Measurements from ENCODE around the gene TMEM132C. TPM values are rescaled to one million over a fixed set of nuclear protein-coding genes. Genes with fewer than 3 reads are reported as not detected.

Gene TMEM132C
- total and polyA plus RNA-seq, 2 donors (not counting 1 experiment from before 2014, with no cell fraction given), result not detected

- no peak overlapping the region for H3K4me3 Mint-ChIP-seq
- CTCF ChIA-PET, result no interaction called here
Measured at GRCh38 chr12:128685903-128686475, 419.0 kb downstream of the TMEM132C start.

DNA sequence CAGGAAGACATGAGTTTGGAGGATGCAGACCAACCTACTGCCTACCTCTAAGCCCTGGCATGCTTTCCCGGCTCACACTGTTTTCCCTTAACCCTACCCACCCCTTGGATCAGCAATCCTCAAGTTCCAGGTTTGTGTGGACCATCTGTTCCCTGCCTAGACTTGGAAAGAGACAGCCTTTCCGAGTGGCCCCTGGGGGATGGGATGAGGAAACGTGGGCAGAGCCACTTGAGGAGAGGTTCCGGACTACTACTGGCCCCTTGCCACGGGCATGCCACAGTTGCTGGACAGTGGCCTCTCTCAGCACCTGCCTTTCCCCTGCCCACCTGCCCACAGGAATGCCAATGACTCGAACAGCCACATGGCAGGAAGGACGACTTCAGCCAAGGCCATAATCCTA lies 420.9 kb downstream of the TMEM132C start:
- CTCF ChIA-PET, result no interaction called here
- Histone ChIP-seq H3K27ac (ENCODE audit: low read length in 2 of 2) (no peak overlapping the region), H3K9me3 (ENCODE audit: control extremely low read depth in 1 of 3, control insufficient read depth in 2 of 3, insufficient read depth in 1 of 3, low read length in 2 of 3) (peaks cover 0 to 5% (median 0%) of the 10 kb centered on the region in 3 donors), H2AFZ (ENCODE audit: insufficient read depth, low read depth, low read length, poor library complexity, severe bottlenecking) (no peak overlapping the region), H4K20me1 (ENCODE audit: control insufficient read depth, insufficient read depth, low read length, poor library complexity, severe bottlenecking) (no peaks in the 10 kb centered on the region), H3K27me3 (replicated peaks in 1 of 4; ENCODE audit: control extremely low read depth in 1 of 4, control insufficient read depth in 3 of 4, insufficient read depth in 4 of 4, low read length in 3 of 4) (no peaks in the 10 kb centered on the region), H3K79me2 (ENCODE audit: control insufficient read depth, insufficient read depth, low read length) (no peaks in the 10 kb centered on the region), H3K9ac (ENCODE audit: low read length) (no peak overlapping the region), H3K4me1 (ENCODE audit: control insufficient read depth in 2 of 2, insufficient read depth in 2 of 2, low read length in 2 of 2) (no peaks in the 10 kb centered on the region), H3K36me3 (replicated peaks in 1 of 2; ENCODE audit: control extremely low read depth in 1 of 2, control insufficient read depth in 1 of 2, extremely low read depth in 1 of 2, insufficient read depth in 2 of 2, low read length in 1 of 2) (no peaks in the 10 kb centered on the region), H3K4me3 (ENCODE audit: control extremely low read depth in 1 of 5, extremely low read depth in 1 of 5, insufficient read depth in 1 of 5, low read depth in 2 of 5, low read length in 4 of 5) (no peak overlapping the region), H3K4me2 (replicated peaks; ENCODE audit: low read depth, low read length, poor library complexity, severe bottlenecking) (no peak overlapping the region)
- DNase-seq, result no peak
- no peaks in the 10 kb centered on the region for H3K27me3 Mint-ChIP-seq
- no peak overlapping the region for H3K4me3 Mint-ChIP-seq
- no peak overlapping the region for H3K27ac Mint-ChIP-seq
- intact Hi-C loops (cut with micrococcal nuclease), result no loop called here
- POLR2A ChIA-PET, result no interaction called here
- TF ChIP-seq, protein P1, sequence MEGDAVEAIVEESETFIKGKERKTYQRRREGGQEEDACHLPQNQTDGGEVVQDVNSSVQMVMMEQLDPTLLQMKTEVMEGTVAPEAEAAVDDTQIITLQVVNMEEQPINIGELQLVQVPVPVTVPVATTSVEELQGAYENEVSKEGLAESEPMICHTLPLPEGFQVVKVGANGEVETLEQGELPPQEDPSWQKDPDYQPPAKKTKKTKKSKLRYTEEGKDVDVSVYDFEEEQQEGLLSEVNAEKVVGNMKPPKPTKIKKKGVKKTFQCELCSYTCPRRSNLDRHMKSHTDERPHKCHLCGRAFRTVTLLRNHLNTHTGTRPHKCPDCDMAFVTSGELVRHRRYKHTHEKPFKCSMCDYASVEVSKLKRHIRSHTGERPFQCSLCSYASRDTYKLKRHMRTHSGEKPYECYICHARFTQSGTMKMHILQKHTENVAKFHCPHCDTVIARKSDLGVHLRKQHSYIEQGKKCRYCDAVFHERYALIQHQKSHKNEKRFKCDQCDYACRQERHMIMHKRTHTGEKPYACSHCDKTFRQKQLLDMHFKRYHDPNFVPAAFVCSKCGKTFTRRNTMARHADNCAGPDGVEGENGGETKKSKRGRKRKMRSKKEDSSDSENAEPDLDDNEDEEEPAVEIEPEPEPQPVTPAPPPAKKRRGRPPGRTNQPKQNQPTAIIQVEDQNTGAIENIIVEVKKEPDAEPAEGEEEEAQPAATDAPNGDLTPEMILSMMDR (IDR thresholded peaks at IDR 0.05), result no peak
- TF ChIP-seq EZH2 (IDR thresholded peaks at IDR 0.05; ENCODE audit: borderline replicate concordance, insufficient read depth, low read depth, low read length, poor library complexity, severe bottlenecking), result no peak
- 86% methylated on average over 6 of the region's 7 CpGs for WGBS (ENCODE audit: insufficient coverage)
- ATAC-seq (ENCODE audit: low read depth), result no peak
- no peaks in the 10 kb centered on the region for H3K9me3 Mint-ChIP-seq (ENCODE audit: insufficient read depth)
- H3K4me1 Mint-ChIP-seq, result no peaks in the 10 kb centered on the region

More at GRCh38 chr12:128685903-128686475, 419.0 kb downstream of the TMEM132C start:
- no peaks in the 10 kb centered on the region for H3K27me3 ChIP-seq (replicated peaks in 1 of 4; ENCODE audit: control extremely low read depth in 1 of 4, control insufficient read depth in 3 of 4, insufficient read depth in 4 of 4, low read length in 3 of 4)
- POLR2A ChIA-PET, result no interaction called here
- 78% methylated on average over 10 of the region's 11 CpGs for WGBS (ENCODE audit: insufficient coverage)
- no peaks in the 10 kb centered on the region for H3K36me3 ChIP-seq (replicated peaks in 1 of 2; ENCODE audit: control extremely low read depth in 1 of 2, control insufficient read depth in 1 of 2, extremely low read depth in 1 of 2, insufficient read depth in 2 of 2, low read length in 1 of 2)
- Mint-ChIP-seq H3K9me3 (ENCODE audit: insufficient read depth) (no peaks in the 10 kb centered on the region), H3K4me1 (no peaks in the 10 kb centered on the region), H3K27ac (no peak overlapping the region), H3K27me3 (no peaks in the 10 kb centered on the region)
- H3K4me3 ChIP-seq (ENCODE audit: control extremely low read depth in 1 of 5, extremely low read depth in 1 of 5, insufficient read depth in 1 of 5, low read depth in 2 of 5, low read length in 4 of 5), result no peak overlapping the region
- no peaks in the 10 kb centered on the region for H3K79me2 ChIP-seq (ENCODE audit: control insufficient read depth, insufficient read depth, low read length)
- no peak for TF ChIP-seq EZH2 (IDR thresholded peaks at IDR 0.05; ENCODE audit: borderline replicate concordance, insufficient read depth, low read depth, low read length, poor library complexity, severe bottlenecking)
- TF ChIP-seq, protein P1 (IDR thresholded peaks at IDR 0.05), result no peak
- no peak overlapping the region for H2AFZ ChIP-seq (ENCODE audit: insufficient read depth, low read depth, low read length, poor library complexity, severe bottlenecking)
- H3K4me2 ChIP-seq (replicated peaks; ENCODE audit: low read depth, low read length, poor library complexity, severe bottlenecking), result no peak overlapping the region
- no peaks in the 10 kb centered on the region for H4K20me1 ChIP-seq (ENCODE audit: control insufficient read depth, insufficient read depth, low read length, poor library complexity, severe bottlenecking)
- DNase-seq (no peak), ATAC-seq (ENCODE audit: low read depth) (no peak)
- H3K4me1 ChIP-seq (ENCODE audit: control insufficient read depth in 2 of 2, insufficient read depth in 2 of 2, low read length in 2 of 2), result no peaks in the 10 kb centered on the region
- H3K9me3 ChIP-seq (ENCODE audit: control extremely low read depth in 1 of 3, control insufficient read depth in 2 of 3, insufficient read depth in 1 of 3, low read length in 2 of 3), result peaks cover 0 to 11% (median 0%) of the 10 kb centered on the region in 3 donors
- intact Hi-C loops (cut with micrococcal nuclease), result no loop called here
- H3K27ac ChIP-seq (ENCODE audit: low read length in 2 of 2), result no peak overlapping the region
- H3K9ac ChIP-seq (ENCODE audit: low read length), result no peak overlapping the region

Measured in B cell (primary cell).